Panc1 (cell line): ENCODE results near the gene S100A4. TPM values are rescaled to one million over a fixed set of nuclear protein-coding genes. Genes with fewer than 3 reads are reported as not detected.

ENCODE experiments used
- ATAC-seq: fragments of 200-7000 bp; cut with Tn5 transposase; 2 replicates; pipeline ENCODE4 v1.9.1; 2020; ENCODE audit warnings: mild to moderate bottlenecking, moderate library complexity
- BruUV-seq: library from RNA; stranded (reverse); fragments of 400-500 nt; replicated peaks from 2 replicates; lab custom pipeline; 2021; lab: Mats Ljungman, UMichigan
- CTCF ChIA-PET: fragments of 300-600 bp; sonication (Branson Sonifier 250); formaldehyde crosslinking; loops from one replicate; lab custom pipeline; 2022; ENCODE audit warnings: antibody characterized with exemption; lab: Charles Lee
- POLR2A ChIA-PET: fragments of 300-600 bp; sonication (Branson Sonifier 250); formaldehyde crosslinking; loops from one replicate; lab custom pipeline; 2022; ENCODE audit warnings: antibody characterized with exemption; lab: Charles Lee
- DNase-seq: peaks from one replicate; pipeline ENCODE4 v3.0.0-alpha.2; 2010; ENCODE audit warnings: low read depth, low spot score
- H3K27ac ChIP-seq: 2 replicates; pipeline ENCODE4 v1.5.1; 2011; ENCODE audit warnings: mild to moderate bottlenecking, low read length, inconsistent platforms
- H3K27me3 ChIP-seq: fragments of 200-500 bp; sonication (Bioruptor generic); 2 replicates; pipeline ENCODE4 v1.6.0; 2014; ENCODE audit warnings: low read length, inconsistent platforms; ENCODE audit not compliant: control insufficient read depth, insufficient read depth
- H3K36me3 ChIP-seq: fragments of 200-500 bp; sonication (Bioruptor generic); 2 replicates; pipeline ENCODE4 v1.5.1; 2014; ENCODE audit warnings: inconsistent platforms, mild to moderate bottlenecking, low read length, moderate library complexity; ENCODE audit not compliant: control insufficient read depth, insufficient read depth
- H3K4me1 ChIP-seq: 2 replicates; pipeline ENCODE4 v1.5.1; 2011; ENCODE audit warnings: inconsistent platforms, mild to moderate bottlenecking, low read length, moderate library complexity; ENCODE audit not compliant: control insufficient read depth, insufficient read depth
- H3K4me3 ChIP-seq, 2 experiments: 2 replicates each; pipeline ENCODE4 v1.5.1; 2011 to 2012; ENCODE audit warnings: low read depth in 2 of 2, low read length in 2 of 2, mild to moderate bottlenecking in 2 of 2, inconsistent platforms in 1 of 2, moderate library complexity in 1 of 2
- H3K9me3 ChIP-seq: fragments of 200-500 bp; sonication (Bioruptor generic); 2 replicates; pipeline ENCODE4 v1.5.1; 2014; ENCODE audit warnings: low read depth, mild to moderate bottlenecking, inconsistent platforms, low read length, moderate library complexity; ENCODE audit not compliant: control insufficient read depth, insufficient read depth
- POLR2AphosphoS5 ChIP-seq: IDR thresholded peaks from 2 replicates; pipeline ENCODE4 v1.6.1; 2012; ENCODE audit warnings: mild to moderate bottlenecking, low read depth, low read length, moderate library complexity
- REST ChIP-seq, 2 experiments: IDR thresholded peaks; 2 replicates each; pipeline ENCODE4 v1.6.1; 2011 to 2012; ENCODE audit warnings: low read depth in 2 of 2, control low read depth in 1 of 2, low read length in 1 of 2, mild to moderate bottlenecking in 1 of 2, moderate library complexity in 1 of 2; ENCODE audit not compliant: insufficient read depth in 1 of 2
- SIN3A ChIP-seq: IDR thresholded peaks from 2 replicates; pipeline ENCODE4 v1.6.1; 2012; ENCODE audit warnings: low read depth, mild to moderate bottlenecking, low read length, moderate library complexity, borderline replicate concordance; ENCODE audit not compliant: insufficient read depth
- TCF7L2 ChIP-seq: IDR thresholded peaks from 2 replicates; pipeline ENCODE4 v1.6.1; 2011; ENCODE audit warnings: mild to moderate bottlenecking, low read depth, low read length, inconsistent platforms
- in situ Hi-C: cut with HindIII; loops from 2 replicates; pipeline ENCODE4 v1.10.0; 2016; ENCODE audit warnings: low sequenced_read_pairs, low pct_unique_long_range_greater_than_20kb
- intact Hi-C: fragments of 100-400 bp; cut with micrococcal nuclease; formaldehyde crosslinking; loops from one replicate; pipeline ENCODE4 v1.10.0; 2022; ENCODE audit not compliant: unreplicated experiment
- total RNA-seq: library from RNA; stranded (reverse); gene quantifications from one replicate; pipeline ENCODE4 v1.2.1, GENCODE V29; 2021; ENCODE audit not compliant: unreplicated experiment
- TF ChIP-seq, protein P1 (sequence below): fragments of 450-650 bp; IDR thresholded peaks from 2 replicates; pipeline ENCODE4 v1.5.1; 2017; ENCODE audit warnings: mild to moderate bottlenecking

The S100A4 gene
- total RNA-seq, 1 experiment from 2014 or later, result 773 TPM

DNA sequence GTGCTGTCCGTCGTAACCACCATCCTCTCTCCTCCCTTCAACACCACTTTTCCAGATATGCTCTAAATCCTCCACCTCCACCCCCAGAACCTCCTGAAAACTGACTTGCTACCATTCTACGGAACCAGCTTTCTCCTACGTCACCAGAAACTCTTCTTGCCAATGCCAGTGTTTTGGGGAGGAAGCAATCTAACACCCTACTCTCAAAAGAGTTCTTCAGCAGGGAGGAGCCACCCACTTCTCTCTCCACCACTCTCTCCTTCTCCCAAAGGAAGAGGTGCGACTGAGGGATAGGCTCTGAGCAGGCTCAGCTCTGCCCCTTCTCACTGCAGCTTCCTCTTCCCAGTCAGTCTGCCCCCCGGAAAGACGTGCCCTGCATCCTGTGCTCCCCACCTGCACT, 26.1 kb upstream of the S100A4 start:
- intact Hi-C loops, result loop anchor here (2.0 to 10.0 kb wide), 2 partner anchors 45 to 83 kb away; partner anchors contain the start of genes S100A14 and SNAPIN
- DNase-seq, result no peak
- Histone ChIP-seq H3K4me1 (peaks cover 24% of the 10 kb centered on the region), H3K36me3 (no peaks in the 10 kb centered on the region), H3K27ac (peak overlapping the region; percentile 40; the same call in 1 of the 2 replicates), H3K9me3 (no peaks in the 10 kb centered on the region), H3K4me3 (no peak overlapping the region), H3K27me3 (no peaks in the 10 kb centered on the region)
- ChIA-PET CTCF (interaction anchor here (0.6 to 2.1 kb wide), 11 partner anchors 9 to 100 kb away, joined by 3 to 13 read pairs (median 5); partner anchors contain the start of genes CHTOP, S100A13 and S100A16), POLR2A (interaction anchor here (0.7 kb wide), 1 partner anchor 63 kb away, joined by 3 read pairs; no protein-coding TSS in a partner anchor)
- no peak for TF ChIP-seq SIN3A
- no peak for TF ChIP-seq POLR2AphosphoS5
- TF ChIP-seq, protein P1, sequence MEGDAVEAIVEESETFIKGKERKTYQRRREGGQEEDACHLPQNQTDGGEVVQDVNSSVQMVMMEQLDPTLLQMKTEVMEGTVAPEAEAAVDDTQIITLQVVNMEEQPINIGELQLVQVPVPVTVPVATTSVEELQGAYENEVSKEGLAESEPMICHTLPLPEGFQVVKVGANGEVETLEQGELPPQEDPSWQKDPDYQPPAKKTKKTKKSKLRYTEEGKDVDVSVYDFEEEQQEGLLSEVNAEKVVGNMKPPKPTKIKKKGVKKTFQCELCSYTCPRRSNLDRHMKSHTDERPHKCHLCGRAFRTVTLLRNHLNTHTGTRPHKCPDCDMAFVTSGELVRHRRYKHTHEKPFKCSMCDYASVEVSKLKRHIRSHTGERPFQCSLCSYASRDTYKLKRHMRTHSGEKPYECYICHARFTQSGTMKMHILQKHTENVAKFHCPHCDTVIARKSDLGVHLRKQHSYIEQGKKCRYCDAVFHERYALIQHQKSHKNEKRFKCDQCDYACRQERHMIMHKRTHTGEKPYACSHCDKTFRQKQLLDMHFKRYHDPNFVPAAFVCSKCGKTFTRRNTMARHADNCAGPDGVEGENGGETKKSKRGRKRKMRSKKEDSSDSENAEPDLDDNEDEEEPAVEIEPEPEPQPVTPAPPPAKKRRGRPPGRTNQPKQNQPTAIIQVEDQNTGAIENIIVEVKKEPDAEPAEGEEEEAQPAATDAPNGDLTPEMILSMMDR, result no peak
- TF ChIP-seq REST (IDR thresholded peaks at IDR 0.05; ENCODE audit: insufficient read depth in 1 of 2, low read depth in 2 of 2, low read length in 1 of 2), result no peak
- TF ChIP-seq TCF7L2, result no peak
- BruUV-seq, result no TSS peak
- ATAC-seq, result no peak
- in situ Hi-C loops, result no loop called here

DNA sequence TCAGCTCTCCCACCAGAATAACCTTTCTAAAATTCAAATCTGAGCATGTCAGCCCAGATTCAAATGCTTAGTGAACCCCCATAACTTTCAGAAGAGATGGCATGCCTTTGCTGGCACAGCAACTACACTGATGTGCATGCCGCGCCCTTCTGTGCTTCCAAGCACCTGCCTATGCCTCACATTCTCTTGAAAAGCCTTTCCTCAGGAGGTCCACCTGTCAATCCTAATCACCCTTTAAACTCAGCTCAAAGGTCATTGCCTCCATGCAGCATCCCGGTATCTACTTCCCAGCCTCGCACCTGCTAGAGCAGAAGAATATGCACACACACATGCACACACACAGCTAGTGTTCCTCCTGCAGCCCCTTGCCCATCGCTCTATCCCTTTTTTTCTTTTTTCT, 25.3 kb upstream of the S100A4 start:
- POLR2A ChIA-PET, result interaction anchor here (0.7 kb wide), 1 partner anchor 72 kb away, joined by 10 read pairs; no protein-coding TSS in a partner anchor
- Histone ChIP-seq H3K4me1 (peaks cover 33% of the 10 kb centered on the region), H3K27ac (0 out of 2 replicates have a peak overlapping the region, but pooled peaks have one; percentile 36), H3K9me3 (no peaks in the 10 kb centered on the region), H3K36me3 (no peaks in the 10 kb centered on the region), H3K4me3 (no peak overlapping the region), H3K27me3 (no peaks in the 10 kb centered on the region)
- no TSS peak for BruUV-seq
- no peak for DNase-seq
- no peak for ATAC-seq
- intact Hi-C loops (loop anchor here (10.0 kb wide), 1 partner anchor 84 kb away; the partner anchor contains the start of gene SNAPIN), in situ Hi-C loops (no loop called here)
- CTCF ChIA-PET, result interaction anchor here (0.6 to 1.0 kb wide), 3 partner anchors 36 to 62 kb away, joined by 4 to 15 read pairs (median 8); no protein-coding TSS in a partner anchor
- no peak for TF ChIP-seq SIN3A
- no peak for TF ChIP-seq POLR2AphosphoS5
- TF ChIP-seq, protein P1, result no peak
- no peak for TF ChIP-seq TCF7L2
